HFF-Myc (cell line): ENCODE data around the gene THAP12.

Source experiments
- DNase-seq: peaks from one replicate; pipeline ENCODE4 v3.0.0-alpha.2; 2011; ENCODE audit warnings: low read depth; ENCODE audit errors: extremely low read depth
- H3K4me3 ChIP-seq: replicated peaks from 2 replicates; pipeline ENCODE4 v1.5.1; 2011; ENCODE audit warnings: low read depth, mild to moderate bottlenecking, control low read depth, low read length
- CTCF ChIP-seq: IDR thresholded peaks from 2 replicates; pipeline ENCODE4 v1.5.1; 2012; ENCODE audit warnings: mild to moderate bottlenecking, low read depth, low read length, control low read depth; ENCODE audit errors: missing control alignments

Gene THAP12

DNA sequence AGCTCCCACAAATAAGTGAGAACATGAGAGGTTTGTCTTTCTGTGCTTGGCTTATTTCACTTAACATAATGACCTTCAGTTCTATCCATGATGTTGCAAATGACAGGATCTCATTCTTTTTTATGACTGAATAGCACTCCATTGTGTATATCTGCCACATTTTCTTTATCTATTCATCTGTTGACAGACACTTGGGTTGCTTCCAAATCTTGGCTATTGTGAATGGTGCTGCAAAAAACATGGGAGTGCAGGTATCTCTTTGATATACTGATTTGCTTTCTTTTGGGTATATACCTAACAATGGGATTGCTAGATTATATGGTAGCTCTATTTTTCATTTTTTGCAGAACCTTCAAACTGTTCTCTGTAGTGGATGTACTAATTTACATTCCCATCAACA, 13.5 kb upstream of the THAP12 start:
- no peak overlapping the region for H3K4me3 ChIP-seq
- TF ChIP-seq CTCF = no peak
- no peak for DNase-seq

- TF ChIP-seq CTCF = no peak
Measured at GRCh38 chr11:76392870-76393269, 11.9 kb upstream of the THAP12 start.

GRCh38 chr11:76391811-76392475, 11.0 kb upstream of the THAP12 start:
- DNase-seq = no peak
- no peak for TF ChIP-seq CTCF
- no peak overlapping the region for H3K4me3 ChIP-seq

More at GRCh38 chr11:76392870-76393269, 11.9 kb upstream of the THAP12 start:
- no peak overlapping the region for H3K4me3 ChIP-seq
- no peak for DNase-seq

- TF ChIP-seq CTCF = no peak
- no peak overlapping the region for H3K4me3 ChIP-seq
- no peak for DNase-seq
Measured at GRCh38 chr11:76391021-76391420, 10.1 kb upstream of the THAP12 start.

DNA sequence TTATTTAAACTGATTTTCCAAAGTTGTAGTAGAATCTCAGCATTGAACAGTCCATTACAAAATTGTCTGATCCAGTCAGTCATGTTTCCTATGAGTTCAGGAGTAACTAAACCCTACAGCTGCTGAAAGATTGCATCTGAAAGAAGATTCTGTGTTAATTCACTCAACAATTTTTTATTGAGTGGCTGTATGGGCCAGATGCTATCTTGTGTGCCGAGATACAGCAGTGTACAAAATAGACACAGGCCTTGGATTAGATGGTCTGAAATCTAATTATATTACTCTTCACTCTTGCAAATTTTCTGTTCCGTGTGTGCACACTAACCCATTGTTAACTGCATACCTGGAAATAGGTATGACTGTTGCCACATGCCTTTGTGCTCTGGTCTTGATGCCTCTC, 7.5 kb upstream of the THAP12 start:
- TF ChIP-seq CTCF = no peak
- no peak for DNase-seq

DNA sequence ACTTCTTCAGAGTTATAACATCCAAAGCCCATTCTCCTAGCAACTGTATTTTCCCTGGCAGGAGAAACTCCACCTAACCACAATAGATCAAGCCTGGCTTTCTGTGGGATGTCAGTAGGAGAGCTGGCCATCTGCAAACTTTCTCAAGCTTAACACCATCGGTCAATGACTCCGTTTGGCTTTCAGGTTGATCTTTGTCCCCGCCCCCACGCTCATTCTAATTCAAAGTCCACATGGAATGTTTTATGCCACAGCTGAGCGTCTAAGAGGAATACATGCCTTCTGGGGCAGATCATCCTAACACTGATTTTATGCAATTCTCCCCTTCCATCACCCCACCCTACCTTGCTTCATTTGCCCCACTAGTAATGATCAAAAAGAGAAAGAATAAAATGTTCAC, 5.0 kb upstream of the THAP12 start:
- TF ChIP-seq CTCF = no peak
- DNase-seq = no peak
- H3K4me3 ChIP-seq = no peak overlapping the region

More for the DNA sequence above, 7.5 kb upstream of the THAP12 start:
- no peak overlapping the region for H3K4me3 ChIP-seq

DNA sequence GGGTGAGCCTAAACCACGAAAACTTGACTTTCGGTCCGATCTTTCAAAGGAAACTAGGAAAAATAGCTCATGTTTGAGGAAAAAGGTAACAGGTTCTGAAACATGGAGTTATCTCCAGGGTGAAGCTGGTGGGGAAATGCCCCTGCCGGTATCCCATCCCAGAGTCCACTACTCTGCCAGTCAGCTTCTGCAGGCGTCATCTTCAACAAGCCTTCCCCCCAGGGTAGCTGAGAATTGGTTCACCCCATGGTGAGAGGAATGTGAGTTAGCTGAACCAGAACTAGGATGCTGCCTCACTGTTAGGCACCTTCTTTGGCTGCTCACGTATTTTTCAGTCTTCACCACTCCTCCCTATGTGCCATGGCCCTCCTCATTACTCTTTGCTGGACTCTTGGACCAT, 1.3 kb upstream of the THAP12 start:
- no peak for TF ChIP-seq CTCF
- DNase-seq = no peak
- H3K4me3 ChIP-seq = peak overlapping the region; percentile 86
